ENCODE data around the gene NCOA1.

DNA sequence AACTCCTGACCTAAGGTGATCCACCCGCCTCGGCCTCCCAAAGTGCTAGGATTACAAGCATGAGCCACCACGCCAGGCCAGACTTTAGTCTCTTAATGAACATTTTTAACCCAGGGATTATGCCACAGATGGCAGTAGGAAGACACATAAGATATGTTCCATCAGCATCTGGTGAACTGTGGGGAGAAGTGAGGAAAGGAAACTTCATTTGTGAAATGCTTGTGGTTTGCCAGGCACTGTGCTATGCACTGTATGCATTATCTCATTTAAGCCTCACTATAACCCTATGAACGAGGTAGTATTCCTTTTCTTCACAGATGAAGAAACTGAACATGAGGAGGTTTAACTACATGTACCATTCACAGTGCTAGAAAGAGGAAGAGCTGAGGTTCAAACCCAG is 272.8 kb downstream of the NCOA1 start:
- no peak for TF ChIP-seq ZNF274 (IDR thresholded peaks at IDR 0.05; ENCODE audit: low read depth, low read length)
- no peak for TF ChIP-seq YY1 (IDR thresholded peaks at IDR 0.05; ENCODE audit: insufficient read depth, insufficient read length)
- TF ChIP-seq SUZ12 (IDR thresholded peaks at IDR 0.05; ENCODE audit: extremely low read depth, insufficient read depth, insufficient read length) = no peak

All from NT2/D1 (cell line).